OCI-LY7 (cell line): ENCODE data around the gene BFAR. TPM values are rescaled to one million over a fixed set of nuclear protein-coding genes. Genes with fewer than 3 reads are reported as not detected.
"Not testable (repeated sequence)": the region's sequence is repeated elsewhere in the genome, so short reads cannot be mapped to it uniquely, and the experiment has no call there.

Source experiments
- BruUV-seq: library from RNA; stranded (reverse); fragments of 400-500 nt; replicated peaks from 2 replicates; lab custom pipeline; 2021; lab: Mats Ljungman, UMichigan
- CTCF ChIA-PET: fragments of 300-600 bp; sonication (Branson Sonifier 250); formaldehyde crosslinking; loops from one replicate; lab custom pipeline; 2022; ENCODE audit warnings: antibody characterized with exemption; ENCODE audit not compliant: unreplicated experiment; lab: Charles Lee
- POLR2A ChIA-PET: fragments of 300-600 bp; sonication (Branson Sonifier 250); formaldehyde crosslinking; loops from one replicate; lab custom pipeline; 2022; ENCODE audit warnings: antibody characterized with exemption; lab: Charles Lee
- DNase-seq: peaks from one replicate; pipeline ENCODE4 v3.0.0-alpha.2; 2015; ENCODE audit warnings: low spot score
- H2AFZ ChIP-seq: fragments of 200-600 bp; sonication (generic), shearing (Covaris generic); 2 replicates; pipeline ENCODE4 v1.6.1; 2014; ENCODE audit warnings: mild to moderate bottlenecking, antibody characterized with exemption, low read length, moderate library complexity
- H3K27ac ChIP-seq: fragments of 200-600 bp; sonication (generic); 2 replicates; pipeline ENCODE4 v1.5.1; 2014; ENCODE audit warnings: mixed run types, low read depth, mild to moderate bottlenecking, moderate library complexity, low read length, inconsistent platforms; ENCODE audit not compliant: poor library complexity, severe bottlenecking
- H3K36me3 ChIP-seq: fragments of 200-600 bp; sonication (generic); 2 replicates; pipeline ENCODE4 v1.6.1; 2014; ENCODE audit warnings: mild to moderate bottlenecking, antibody characterized with exemption, low read length, moderate library complexity, mixed read lengths; ENCODE audit not compliant: insufficient read depth
- H3K4me1 ChIP-seq: fragments of 200-600 bp; sonication (generic); 2 replicates; pipeline ENCODE4 v1.5.1; 2014; ENCODE audit warnings: mild to moderate bottlenecking, low read length; ENCODE audit not compliant: insufficient read depth, poor library complexity, severe bottlenecking
- H3K4me2 ChIP-seq: fragments of 200-600 bp; sonication (generic); 2 replicates; pipeline ENCODE4 v1.6.1; 2014; ENCODE audit warnings: mild to moderate bottlenecking, low read length
- H3K4me3 ChIP-seq: fragments of 200-600 bp; sonication (generic); 2 replicates; pipeline ENCODE4 v1.5.1; 2014; ENCODE audit warnings: mild to moderate bottlenecking, low read depth, low read length; ENCODE audit not compliant: poor library complexity, severe bottlenecking
- H3K79me2 ChIP-seq: fragments of 200-600 bp; sonication (generic); 2 replicates; pipeline ENCODE4 v1.6.1; 2016; ENCODE audit warnings: low read depth, mild to moderate bottlenecking, low read length, moderate library complexity, mixed read lengths; ENCODE audit not compliant: insufficient read depth
- H3K9me2 ChIP-seq: fragments of 200-600 bp; sonication (generic); 2 replicates; pipeline ENCODE4 v1.6.1; 2016; ENCODE audit warnings: mild to moderate bottlenecking, low read length, mixed read lengths; ENCODE audit not compliant: insufficient read depth
- H3K9me3 ChIP-seq: fragments of 200-600 bp; sonication (generic); 2 replicates; pipeline ENCODE4 v1.6.1; 2014; ENCODE audit warnings: mild to moderate bottlenecking, mixed run types, low read length, mixed read lengths
- H4K20me1 ChIP-seq: fragments of 200-600 bp; sonication (generic); 2 replicates; pipeline ENCODE4 v1.6.1; 2014; ENCODE audit warnings: mild to moderate bottlenecking, antibody characterized with exemption, low read length, moderate library complexity, mixed read lengths; ENCODE audit not compliant: insufficient read depth
- CTCF ChIP-seq: fragments of 200-600 bp; sonication (generic); conservative IDR thresholded peaks from 2 replicates; pipeline ENCODE4 v1.5.1; 2014; ENCODE audit warnings: mild to moderate bottlenecking, antibody characterized with exemption, low read length, moderate library complexity, mixed read lengths
- EZH2phosphoT487 ChIP-seq: fragments of 200-600 bp; sonication (generic); IDR thresholded peaks from 2 replicates; pipeline ENCODE4 v1.6.1; 2018; ENCODE audit warnings: low read depth, borderline replicate concordance, mild to moderate bottlenecking, mixed run types, antibody characterized with exemption, low read length, moderate library complexity, mixed read lengths
- intact Hi-C: fragments of 100-400 bp; cut with micrococcal nuclease; formaldehyde crosslinking; loops from one replicate; pipeline ENCODE4 v1.10.0; 2022; ENCODE audit not compliant: unreplicated experiment
- total RNA-seq, 2 experiments: library from RNA; depleted of rRNA in 1 of 2; stranded (reverse); fragments of >200 nt in 1 of 2; shearing (Covaris generic) in 1 of 2; gene quantifications; 2 replicates each; pipeline ENCODE4 v1.2.3, GENCODE V29; 2014 to 2022

The BFAR gene
- total RNA-seq, 2 experiments from 2014 or later: 36.7 to 63.4 TPM

- H3K9me3 ChIP-seq: no peaks in the 10 kb centered on the region
- H3K4me1 ChIP-seq: peaks cover under 1% of the 10 kb centered on the region
- H3K4me2 ChIP-seq: no peak overlapping the region
- TF ChIP-seq EZH2phosphoT487 (no peak), CTCF (no peak)
- no peaks in the 10 kb centered on the region for H3K36me3 ChIP-seq
- H2AFZ ChIP-seq: no peak overlapping the region
- BruUV-seq: no TSS peak
- no peaks in the 10 kb centered on the region for H4K20me1 ChIP-seq
- no peak overlapping the region for H3K27ac ChIP-seq
- no peak overlapping the region for H3K4me3 ChIP-seq
- H3K79me2 ChIP-seq: no peaks in the 10 kb centered on the region
- ChIA-PET POLR2A (no interaction called here), CTCF (no interaction called here)
- intact Hi-C loops: no loop called here
- no peaks in the 10 kb centered on the region for H3K9me2 ChIP-seq
- no peak for DNase-seq
Observed at GRCh38 chr16:14678748-14679497, 46.2 kb downstream of the BFAR start.

GRCh38 chr16:14680396-14680795 lies 47.6 kb downstream of the BFAR start:
- H3K79me2 ChIP-seq, H3K4me3 ChIP-seq, H2AFZ ChIP-seq, H3K9me2 ChIP-seq, POLR2A ChIA-PET, H4K20me1 ChIP-seq, DNase-seq, H3K9me3 ChIP-seq, H3K4me1 ChIP-seq, H3K4me2 ChIP-seq, CTCF ChIA-PET, H3K27ac ChIP-seq, intact Hi-C loops, BruUV-seq, H3K36me3 ChIP-seq: not testable (repeated sequence)

GRCh38 chr16:14681115-14681514 lies 48.4 kb downstream of the BFAR start:
- no peak overlapping the region for H3K27ac ChIP-seq
- no peak overlapping the region for H3K4me2 ChIP-seq
- intact Hi-C loops: no loop called here
- no peak for TF ChIP-seq CTCF
- TF ChIP-seq EZH2phosphoT487: no peak
- H2AFZ ChIP-seq: no peak overlapping the region
- no peaks in the 10 kb centered on the region for H3K9me2 ChIP-seq
- H3K4me1 ChIP-seq: no peaks in the 10 kb centered on the region
- POLR2A ChIA-PET: no interaction called here
- BruUV-seq: no TSS peak
- no peaks in the 10 kb centered on the region for H3K9me3 ChIP-seq
- CTCF ChIA-PET: no interaction called here
- no peak for DNase-seq
- no peaks in the 10 kb centered on the region for H3K36me3 ChIP-seq
- H4K20me1 ChIP-seq: no peaks in the 10 kb centered on the region
- no peaks in the 10 kb centered on the region for H3K79me2 ChIP-seq
- no peak overlapping the region for H3K4me3 ChIP-seq
